ENCODE data around the gene CASP8. TPM values are rescaled to one million over a fixed set of nuclear protein-coding genes. Genes with fewer than 3 reads are reported as not detected.

Gene CASP8
- total RNA-seq, 2 donors from 2014 or later = 11.3 to 14.8 TPM

DNA sequence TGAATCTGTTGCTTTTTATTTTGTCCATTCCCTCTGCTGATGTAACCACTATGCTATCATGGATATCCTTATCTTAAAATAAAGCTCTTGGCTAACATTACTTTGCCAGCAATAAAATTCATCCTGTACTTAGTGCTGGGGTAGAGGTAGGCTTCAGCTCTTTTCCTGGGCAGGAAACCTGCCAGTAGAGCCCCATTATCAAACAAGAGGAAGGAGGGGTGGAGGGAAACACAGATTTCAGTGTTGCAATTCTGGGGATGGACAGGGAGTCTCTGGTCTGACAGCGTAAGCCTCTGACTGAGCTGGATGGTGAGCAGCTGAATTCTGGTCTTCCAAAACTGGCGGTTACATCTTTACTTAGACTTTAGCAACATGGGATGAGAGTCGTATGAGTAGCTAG lies 47.5 kb downstream of the CASP8 start:
- no peak for DNase-seq (ENCODE audit: low spot score)
- intact Hi-C loops (cut with DNase I) = no loop called here

DNA sequence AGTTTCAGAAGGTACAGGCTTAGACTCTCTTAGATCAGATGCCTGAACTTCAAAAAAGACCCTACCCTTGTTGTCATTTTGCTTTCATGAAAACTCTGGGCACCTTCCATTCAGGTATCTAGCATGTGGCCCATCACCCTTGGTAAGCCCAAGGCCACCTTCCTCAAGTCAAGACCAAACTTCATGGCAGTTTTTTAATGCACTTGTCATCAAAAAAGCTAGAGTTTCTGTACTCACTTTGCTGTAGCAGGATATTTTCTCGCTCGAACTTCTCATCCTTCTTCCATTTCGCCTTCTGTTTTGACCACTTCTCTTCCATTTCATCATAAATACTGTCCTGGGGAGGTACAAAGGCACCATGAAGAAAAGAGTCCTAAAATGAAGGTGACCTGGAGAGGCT lies 48.6 kb downstream of the CASP8 start:
- DNase-seq (ENCODE audit: low spot score) = no peak
- intact Hi-C loops (cut with DNase I) = no loop called here

DNA sequence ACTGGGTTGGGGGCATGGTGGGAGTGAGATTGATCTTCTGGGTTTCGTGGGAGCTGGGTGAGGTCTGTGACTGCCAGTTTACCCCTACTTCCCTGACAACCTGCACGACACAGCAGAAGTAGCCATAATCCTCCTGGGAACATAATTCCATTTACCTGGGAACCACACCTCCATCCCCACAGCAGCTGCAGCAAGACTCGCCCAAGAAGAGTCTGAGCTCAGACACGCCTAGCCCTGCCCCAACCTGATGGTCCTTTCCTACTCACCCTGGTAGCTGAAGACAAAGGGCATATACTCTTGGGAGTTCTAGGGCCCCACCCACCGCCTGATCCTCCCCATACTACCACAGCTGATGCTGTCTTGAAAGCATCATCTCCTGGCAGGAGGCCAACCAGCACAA lies 53.0 kb downstream of the CASP8 start:
- intact Hi-C loops (cut with DNase I) = no loop called here
- DNase-seq (ENCODE audit: low spot score) = no peak

DNA sequence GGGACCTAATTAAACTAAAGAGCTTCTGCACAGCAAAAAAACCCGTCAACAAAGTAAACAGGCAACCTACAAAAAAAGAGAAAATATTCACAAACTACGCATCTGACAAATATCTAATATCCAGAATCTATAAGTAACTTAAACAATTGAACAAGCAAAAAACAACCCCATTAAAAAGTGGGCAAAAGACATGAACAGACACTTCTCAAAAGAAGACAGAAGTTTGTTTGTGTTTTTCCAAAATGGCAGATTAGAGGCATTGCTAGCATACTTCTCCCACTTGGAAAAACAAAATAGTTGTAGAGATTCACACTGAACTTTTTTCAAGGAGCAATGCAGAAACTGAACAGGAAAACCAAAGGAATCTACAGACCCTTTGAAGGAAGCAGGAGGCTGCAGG lies 59.2 kb downstream of the CASP8 start:
- intact Hi-C loops (cut with DNase I) = no loop called here
- no peak for DNase-seq (ENCODE audit: low spot score)

DNA sequence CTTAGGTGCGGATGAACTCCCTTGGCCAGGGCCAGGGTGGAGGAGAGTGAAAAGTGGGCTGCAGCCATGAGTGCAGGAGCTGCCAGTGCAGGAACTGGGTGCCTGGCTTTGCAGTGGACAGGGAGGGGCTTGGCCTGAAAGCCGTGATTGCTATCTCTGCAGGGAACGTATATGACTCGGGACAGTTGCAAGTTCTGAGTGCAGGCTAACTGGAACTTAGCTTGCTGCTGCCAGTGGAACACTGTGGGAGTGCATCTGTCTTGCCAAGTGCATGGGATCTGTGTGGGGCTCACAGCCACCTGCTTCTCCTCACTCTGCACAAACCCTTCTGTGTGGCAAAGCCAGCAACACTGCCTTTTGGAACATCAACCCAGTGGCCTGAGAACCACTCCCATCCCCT lies 59.9 kb downstream of the CASP8 start:
- intact Hi-C loops (cut with DNase I) = no loop called here

DNA sequence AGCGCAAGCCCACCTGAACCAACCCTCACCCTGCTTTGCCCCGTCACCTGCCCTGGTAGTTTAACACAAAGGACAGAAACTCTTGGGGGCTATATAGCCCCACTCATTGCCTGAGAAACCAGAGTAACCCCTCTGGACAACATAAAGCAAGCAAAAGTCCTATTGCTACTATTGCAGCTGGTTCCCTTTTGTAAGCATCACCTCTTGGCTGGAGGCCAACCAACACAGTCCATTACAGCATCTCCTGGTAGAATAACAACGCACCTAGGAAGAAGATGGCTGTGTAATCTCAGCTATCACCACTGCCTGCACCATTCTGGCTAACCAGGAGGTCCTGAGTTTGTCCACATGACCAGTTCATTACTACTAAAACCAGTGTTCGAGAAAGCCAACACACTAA lies 60.4 kb downstream of the CASP8 start:
- intact Hi-C loops (cut with DNase I) = no loop called here
- no peak for DNase-seq (ENCODE audit: low spot score)

More for the DNA sequence above, 59.9 kb downstream of the CASP8 start:
- no peak for DNase-seq (ENCODE audit: low spot score)

DNA sequence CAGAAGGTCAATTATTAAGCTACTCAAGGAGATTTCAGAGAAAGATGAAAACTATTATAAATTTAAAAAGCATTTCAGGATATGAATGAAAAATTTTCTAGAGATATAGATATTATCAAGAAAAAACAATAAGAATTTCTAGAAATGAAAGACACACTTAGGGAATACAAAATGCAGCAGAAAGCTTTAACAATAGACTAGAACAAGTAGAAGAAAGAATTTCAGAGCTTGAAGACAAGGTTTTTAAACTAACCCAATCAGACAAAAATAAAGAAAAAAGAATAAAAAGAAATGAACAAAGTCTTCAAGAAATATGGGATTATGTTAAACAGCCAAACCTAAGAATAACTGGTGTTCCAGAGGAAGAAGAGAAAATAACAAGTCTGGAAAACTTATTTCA lies 62.4 kb downstream of the CASP8 start:
- intact Hi-C loops (cut with DNase I) = no loop called here
- DNase-seq (ENCODE audit: low spot score) = no peak

DNA sequence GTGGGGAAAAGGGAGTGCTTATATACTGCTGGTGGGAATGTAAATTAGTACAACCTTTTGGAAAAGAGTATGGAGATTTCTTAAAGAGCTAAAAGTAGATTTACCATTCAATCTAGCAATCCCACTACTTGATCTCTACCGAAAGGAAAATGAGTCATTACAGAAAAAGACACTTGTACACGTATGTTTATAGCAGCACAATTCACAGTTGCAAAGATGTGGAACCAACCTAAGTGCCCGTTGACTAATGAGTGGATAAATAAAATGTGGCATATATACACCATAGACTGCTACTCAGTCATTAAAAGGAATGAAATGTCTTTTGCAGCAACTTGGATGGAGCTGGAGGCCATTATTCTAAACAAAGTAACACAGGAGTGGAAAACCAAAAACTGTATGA lies 67.3 kb downstream of the CASP8 start:
- DNase-seq (ENCODE audit: low spot score) = no peak
- intact Hi-C loops (cut with DNase I) = no loop called here

DNA sequence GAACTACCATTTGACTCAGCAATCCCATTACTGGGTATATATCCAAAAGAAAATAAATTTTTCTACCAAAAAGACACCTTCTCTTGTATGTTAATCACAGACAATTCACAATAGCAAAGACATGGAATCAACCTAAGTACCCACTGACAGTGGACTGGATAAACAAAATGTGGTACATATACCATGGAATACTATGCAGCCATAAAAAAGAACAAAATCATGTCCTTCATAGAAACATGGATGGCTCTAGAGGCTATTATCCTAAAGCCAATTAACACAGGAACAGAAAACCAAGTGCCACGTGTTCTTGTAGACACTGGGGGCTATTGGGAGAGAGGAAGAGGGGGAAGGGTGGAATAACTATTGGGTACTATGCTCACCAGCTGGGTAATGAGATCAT lies 69.1 kb downstream of the CASP8 start:
- no peak for DNase-seq (ENCODE audit: low spot score)
- intact Hi-C loops (cut with DNase I) = no loop called here

Other genes starting within 250 kb of the CASP8 start
- gene HYCC2, start 188.9 kb upstream of the CASP8 start, total RNA-seq = 10 to 100 TPM; 21.2 to 21.5 TPM
- gene NDUFB3, start 188.5 kb upstream of the CASP8 start, total RNA-seq = 10 to 100 TPM; 60.6 to 69.0 TPM
- 100 to 1,000 TPM; 140 to 142 TPM for gene CFLAR, start 144.4 kb upstream of the CASP8 start, total RNA-seq
- 10 to 100 TPM in 1 of 2 donors, 1 to 10 TPM in 1; 8.4 to 12.7 TPM for gene CASP10, start 77.4 kb upstream of the CASP8 start, total RNA-seq
- 1 to 10 TPM; 2.4 to 4.3 TPM for gene FLACC1, start 96.8 kb downstream of the CASP8 start, total RNA-seq
- gene TRAK2, start 190.9 kb downstream of the CASP8 start, total RNA-seq = 100 to 1,000 TPM in 1 of 2 donors, 10 to 100 TPM in 1; 96.6 to 124 TPM
- gene STRADB, start 191.2 kb downstream of the CASP8 start, total RNA-seq = 10 to 100 TPM; 11.7 to 18.0 TPM